ENCODE measurements around the gene SLC25A22.

GRCh38 chr11:766936-767210, 31.2 kb downstream of the SLC25A22 start:
- no peak for TF ChIP-seq PHF8 (IDR thresholded peaks at IDR 0.05; ENCODE audit: borderline replicate concordance, low read depth)
- TF ChIP-seq CTCF (IDR thresholded peaks at IDR 0.05): no peak
- TF ChIP-seq CEBPB (IDR thresholded peaks at IDR 0.05): no peak
- no peak for TF ChIP-seq ZC3H11A (IDR thresholded peaks at IDR 0.05)
- no peak for TF ChIP-seq POLR2A (IDR thresholded peaks at IDR 0.05; ENCODE audit: low read length)
- TF ChIP-seq JUN (IDR thresholded peaks at IDR 0.05): no peak
- TF ChIP-seq POLR2AphosphoS2 (conservative IDR thresholded peaks at IDR 0.05; ENCODE audit: low read length): no peak

Measured in A549 (cell line).